Smooth muscle cell (in vitro differentiated cells): ENCODE data around the gene POLDIP3. TPM values are rescaled to one million over a fixed set of nuclear protein-coding genes. Genes with fewer than 3 reads are reported as not detected.

Experiments
- DNase-seq: peaks from one replicate; lab custom pipeline; 2025; ENCODE audit not compliant: unreplicated experiment; lab: John Stamatoyannopoulos, UW
- H2AFZ ChIP-seq: fragments of 200-600 bp; sonication (generic); 2 replicates; pipeline ENCODE4 v1.6.0; 2016; ENCODE audit warnings: antibody characterized with exemption, low read depth, mild to moderate bottlenecking
- H3F3A ChIP-seq: fragments of 200-600 bp; sonication (generic); 2 replicates; pipeline ENCODE4 v1.6.0; 2017; ENCODE audit warnings: antibody characterized with exemption, low read depth
- H3K27ac ChIP-seq: fragments of 200-600 bp; sonication (generic); 2 replicates; pipeline ENCODE4 v1.5.1; 2016; ENCODE audit warnings: low read depth, mild to moderate bottlenecking
- H3K27me3 ChIP-seq: fragments of 200-600 bp; sonication (generic); 2 replicates; pipeline ENCODE4 v1.6.1; 2016; ENCODE audit warnings: low read depth, mild to moderate bottlenecking
- H3K36me3 ChIP-seq: fragments of 200-600 bp; sonication (generic); 2 replicates; pipeline ENCODE4 v1.5.1; 2016; ENCODE audit warnings: low read depth
- H3K4me1 ChIP-seq: fragments of 200-600 bp; sonication (generic); 2 replicates; pipeline ENCODE4 v1.5.1; 2016; ENCODE audit warnings: low read depth
- H3K4me2 ChIP-seq: fragments of 200-600 bp; sonication (generic); 2 replicates; pipeline ENCODE4 v1.6.0; 2016; ENCODE audit warnings: mild to moderate bottlenecking
- H3K4me3 ChIP-seq: fragments of 200-600 bp; sonication (generic); 2 replicates; pipeline ENCODE4 v1.5.1; 2016; ENCODE audit warnings: mild to moderate bottlenecking
- H3K79me2 ChIP-seq: fragments of 200-600 bp; sonication (generic); 2 replicates; pipeline ENCODE4 v1.6.0; 2016; ENCODE audit warnings: low read depth, mild to moderate bottlenecking
- H3K9ac ChIP-seq: fragments of 200-600 bp; sonication (generic); 2 replicates; pipeline ENCODE4 v1.6.0; 2016; ENCODE audit warnings: low read depth
- H3K9me3 ChIP-seq: fragments of 200-600 bp; sonication (generic); replicated peaks from 2 replicates; pipeline ENCODE4 v1.5.1; 2016; ENCODE audit warnings: low read depth
- H4K20me1 ChIP-seq: fragments of 200-600 bp; sonication (generic); 2 replicates; pipeline ENCODE4 v1.6.0; 2016; ENCODE audit warnings: low read depth
- CTCF ChIP-seq: fragments of 200-600 bp; sonication (generic); IDR thresholded peaks from 2 replicates; pipeline ENCODE4 v1.5.1; 2017; ENCODE audit warnings: borderline replicate concordance, mild to moderate bottlenecking, antibody characterized with exemption; ENCODE audit not compliant: insufficient read depth, poor library complexity, severe bottlenecking
- WGBS: methylation state at CpG from one replicate; pipeline ENCODE4 v1.1.7; 2016; ENCODE audit warnings: low lambda C conversion rate; 5-methylcytosine and 5-hydroxymethylcytosine counted together
- polyA plus RNA-seq: library from polyadenylated mRNA; unstranded; fragments of >200 nt; fragmentation: Nextera tagmentation; extraction: Ambion mirVana; gene quantifications from 2 replicates; pipeline ENCODE4 v1.2.1, GENCODE V29; 2016
- total RNA-seq: library from RNA; depleted of rRNA; stranded (reverse); fragments of >200 nt; gene quantifications from 2 replicates; pipeline ENCODE4 v1.2.3, GENCODE V29; 2014

Gene POLDIP3
- total and polyA plus RNA-seq, 2 experiments from 2014 or later, result 31.1 to 49.4 TPM

- H3K9ac ChIP-seq, result peak overlapping the region; percentile 6
- no peaks in the 10 kb centered on the region for H3K9me3 ChIP-seq
- H3K27ac ChIP-seq, result peak overlapping the region; percentile 67
- H4K20me1 ChIP-seq, result peaks cover 86% of the 10 kb centered on the region
- 48% methylated on average over 22 of the region's 22 CpGs for WGBS
- H3K27me3 ChIP-seq, result no peaks in the 10 kb centered on the region
- H3K36me3 ChIP-seq, result no peaks in the 10 kb centered on the region
- peak overlapping the region; percentile 73 for H3K4me2 ChIP-seq
- peaks cover 16% of the 10 kb centered on the region for H3K4me1 ChIP-seq
- H3K4me3 ChIP-seq, result no peak overlapping the region
- peaks cover 94% of the 10 kb centered on the region for H3K79me2 ChIP-seq
- DNase-seq, result peak; percentile 20
- H2AFZ ChIP-seq, result no peak overlapping the region
- no peaks in the 10 kb centered on the region for H3F3A ChIP-seq
- TF ChIP-seq CTCF, result no peak
These were observed 30.0 kb upstream of the POLDIP3 start for GRCh38 chr22:42644422-42645340.

- Histone ChIP-seq H3K9me3 (no peaks in the 10 kb centered on the region), H3F3A (no peaks in the 10 kb centered on the region), H2AFZ (no peak overlapping the region), H3K4me3 (no peak overlapping the region), H3K27ac (peak overlapping the region; percentile 67), H3K4me1 (peaks cover 16% of the 10 kb centered on the region), H3K79me2 (peaks cover 96% of the 10 kb centered on the region), H3K9ac (no peak overlapping the region), H4K20me1 (peaks cover 93% of the 10 kb centered on the region), H3K27me3 (no peaks in the 10 kb centered on the region), H3K4me2 (peak overlapping the region; percentile 73), H3K36me3 (no peaks in the 10 kb centered on the region)
- no peak for TF ChIP-seq CTCF
- no peak for DNase-seq
- WGBS, result 93% methylated on average over 14 of the region's 14 CpGs
These were observed 29.1 kb upstream of the POLDIP3 start for GRCh38 chr22:42643634-42644421.

GRCh38 chr22:42642806-42643633 is 28.3 kb upstream of the POLDIP3 start:
- DNase-seq, result no peak
- Histone ChIP-seq H3K27ac (no peak overlapping the region), H3K4me2 (no peak overlapping the region)

More at GRCh38 chr22:42642806-42643633, 28.3 kb upstream of the POLDIP3 start:
- Histone ChIP-seq H3F3A (no peaks in the 10 kb centered on the region), H4K20me1 (peaks cover 94% of the 10 kb centered on the region), H2AFZ (no peak overlapping the region), H3K36me3 (no peaks in the 10 kb centered on the region), H3K27me3 (no peaks in the 10 kb centered on the region), H3K4me1 (peaks cover 16% of the 10 kb centered on the region), H3K9me3 (no peaks in the 10 kb centered on the region), H3K79me2 (peaks cover 94% of the 10 kb centered on the region), H3K9ac (no peak overlapping the region), H3K4me3 (no peak overlapping the region)
- WGBS, result 85% methylated on average over 11 of the region's 12 CpGs
- TF ChIP-seq CTCF, result no peak
